ENCODE measurements around the gene TMEM80.

- TF ChIP-seq POLR2AphosphoS5 (IDR thresholded peaks at IDR 0.05) (peak; percentile 62 to 75 (median 68)), CTCF (IDR thresholded peaks at IDR 0.05 in 8 of 11, conservative IDR thresholded peaks at IDR 0.05 in 3 of 11) (no peak), POLR2A (IDR thresholded peaks at IDR 0.05) (no peak)
Measured at GRCh38 chr11:680476-680875, 15.1 kb upstream of the TMEM80 start.
